Panc1 (cell line): Measurements from ENCODE around the gene CNRIP1. TPM values are rescaled to one million over a fixed set of nuclear protein-coding genes. Genes with fewer than 3 reads are reported as not detected.

Experiments
- ATAC-seq: fragments of 200-7000 bp; cut with Tn5 transposase; 2 replicates; pipeline ENCODE4 v1.9.1; 2020; ENCODE audit warnings: mild to moderate bottlenecking, moderate library complexity
- BruUV-seq: library from RNA; stranded (reverse); fragments of 400-500 nt; replicated peaks from 2 replicates; lab custom pipeline; 2021; lab: Mats Ljungman, UMichigan
- CTCF ChIA-PET: fragments of 300-600 bp; sonication (Branson Sonifier 250); formaldehyde crosslinking; loops from one replicate; lab custom pipeline; 2022; ENCODE audit warnings: antibody characterized with exemption; lab: Charles Lee
- POLR2A ChIA-PET: fragments of 300-600 bp; sonication (Branson Sonifier 250); formaldehyde crosslinking; loops from one replicate; lab custom pipeline; 2022; ENCODE audit warnings: antibody characterized with exemption; lab: Charles Lee
- DNase-seq: peaks from one replicate; pipeline ENCODE4 v3.0.0-alpha.2; 2010; ENCODE audit warnings: low read depth, low spot score
- H3K27ac ChIP-seq: 2 replicates; pipeline ENCODE4 v1.5.1; 2011; ENCODE audit warnings: mild to moderate bottlenecking, low read length, inconsistent platforms
- H3K27me3 ChIP-seq: fragments of 200-500 bp; sonication (Bioruptor generic); 2 replicates; pipeline ENCODE4 v1.6.0; 2014; ENCODE audit warnings: low read length, inconsistent platforms; ENCODE audit not compliant: control insufficient read depth, insufficient read depth
- H3K36me3 ChIP-seq: fragments of 200-500 bp; sonication (Bioruptor generic); 2 replicates; pipeline ENCODE4 v1.5.1; 2014; ENCODE audit warnings: inconsistent platforms, mild to moderate bottlenecking, low read length, moderate library complexity; ENCODE audit not compliant: control insufficient read depth, insufficient read depth
- H3K4me1 ChIP-seq: 2 replicates; pipeline ENCODE4 v1.5.1; 2011; ENCODE audit warnings: inconsistent platforms, mild to moderate bottlenecking, low read length, moderate library complexity; ENCODE audit not compliant: control insufficient read depth, insufficient read depth
- H3K4me3 ChIP-seq, 2 experiments: 2 replicates each; pipeline ENCODE4 v1.5.1; 2011 to 2012; ENCODE audit warnings: low read depth in 2 of 2, low read length in 2 of 2, mild to moderate bottlenecking in 2 of 2, inconsistent platforms in 1 of 2, moderate library complexity in 1 of 2
- H3K9me3 ChIP-seq: fragments of 200-500 bp; sonication (Bioruptor generic); 2 replicates; pipeline ENCODE4 v1.5.1; 2014; ENCODE audit warnings: low read depth, mild to moderate bottlenecking, inconsistent platforms, low read length, moderate library complexity; ENCODE audit not compliant: control insufficient read depth, insufficient read depth
- POLR2AphosphoS5 ChIP-seq: IDR thresholded peaks from 2 replicates; pipeline ENCODE4 v1.6.1; 2012; ENCODE audit warnings: mild to moderate bottlenecking, low read depth, low read length, moderate library complexity
- SIN3A ChIP-seq: IDR thresholded peaks from 2 replicates; pipeline ENCODE4 v1.6.1; 2012; ENCODE audit warnings: low read depth, mild to moderate bottlenecking, low read length, moderate library complexity, borderline replicate concordance; ENCODE audit not compliant: insufficient read depth
- TCF7L2 ChIP-seq: IDR thresholded peaks from 2 replicates; pipeline ENCODE4 v1.6.1; 2011; ENCODE audit warnings: mild to moderate bottlenecking, low read depth, low read length, inconsistent platforms
- in situ Hi-C: cut with HindIII; loops from 2 replicates; pipeline ENCODE4 v1.10.0; 2016; ENCODE audit warnings: low sequenced_read_pairs, low pct_unique_long_range_greater_than_20kb
- intact Hi-C: fragments of 100-400 bp; cut with micrococcal nuclease; formaldehyde crosslinking; loops from one replicate; pipeline ENCODE4 v1.10.0; 2022; ENCODE audit not compliant: unreplicated experiment
- total RNA-seq: library from RNA; stranded (reverse); gene quantifications from one replicate; pipeline ENCODE4 v1.2.1, GENCODE V29; 2021; ENCODE audit not compliant: unreplicated experiment
- TF ChIP-seq, protein P1 (sequence below), 2 experiments: IDR thresholded peaks; 2 replicates each; pipeline ENCODE4 v1.6.1; 2011 to 2012; ENCODE audit warnings: low read depth in 2 of 2, control low read depth in 1 of 2, low read length in 1 of 2, mild to moderate bottlenecking in 1 of 2, moderate library complexity in 1 of 2; ENCODE audit not compliant: insufficient read depth in 1 of 2
- TF ChIP-seq, protein P2 (sequence below): fragments of 450-650 bp; IDR thresholded peaks from 2 replicates; pipeline ENCODE4 v1.5.1; 2017; ENCODE audit warnings: mild to moderate bottlenecking

CNRIP1 gene
- total RNA-seq, 1 experiment from 2014 or later = not detected

DNA sequence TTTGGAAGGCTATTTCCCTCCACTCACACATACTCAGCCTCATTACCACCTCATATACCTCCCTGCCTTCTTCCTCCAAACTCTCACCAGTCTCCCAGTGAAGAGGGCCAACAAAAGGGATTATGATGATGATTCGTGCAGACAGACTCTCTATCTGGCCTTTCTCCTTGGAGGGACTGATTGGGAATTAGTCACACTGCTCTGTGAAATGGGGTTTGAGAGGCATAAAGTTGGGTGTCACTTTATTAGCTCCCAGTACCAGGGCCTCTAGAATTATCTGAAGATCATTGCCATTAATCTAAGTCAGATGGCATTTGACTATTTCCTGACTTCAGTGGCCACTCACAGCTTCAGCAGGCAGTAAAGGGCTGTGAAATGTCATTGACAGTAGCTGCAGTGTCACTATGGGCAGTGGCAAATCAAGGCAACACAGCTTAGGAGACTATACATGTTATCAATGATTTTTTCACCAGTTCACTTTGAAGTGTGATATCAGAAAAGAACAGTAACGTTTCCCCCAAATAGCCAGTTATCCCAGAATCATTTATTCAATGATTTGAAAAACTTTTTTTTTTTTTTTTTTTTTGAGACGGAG, 17.4 kb downstream of the CNRIP1 start:
- Histone ChIP-seq H3K36me3 (no peaks in the 10 kb centered on the region), H3K27me3 (no peaks in the 10 kb centered on the region), H3K4me1 (no peaks in the 10 kb centered on the region), H3K4me3 (no peak overlapping the region), H3K9me3 (no peaks in the 10 kb centered on the region), H3K27ac (no peak overlapping the region)
- ATAC-seq = no peak
- ChIA-PET CTCF (no interaction called here), POLR2A (no interaction called here)
- intact Hi-C loops = no loop called here
- in situ Hi-C loops = no loop called here
- no TSS peak for BruUV-seq
- TF ChIP-seq, protein P1, sequence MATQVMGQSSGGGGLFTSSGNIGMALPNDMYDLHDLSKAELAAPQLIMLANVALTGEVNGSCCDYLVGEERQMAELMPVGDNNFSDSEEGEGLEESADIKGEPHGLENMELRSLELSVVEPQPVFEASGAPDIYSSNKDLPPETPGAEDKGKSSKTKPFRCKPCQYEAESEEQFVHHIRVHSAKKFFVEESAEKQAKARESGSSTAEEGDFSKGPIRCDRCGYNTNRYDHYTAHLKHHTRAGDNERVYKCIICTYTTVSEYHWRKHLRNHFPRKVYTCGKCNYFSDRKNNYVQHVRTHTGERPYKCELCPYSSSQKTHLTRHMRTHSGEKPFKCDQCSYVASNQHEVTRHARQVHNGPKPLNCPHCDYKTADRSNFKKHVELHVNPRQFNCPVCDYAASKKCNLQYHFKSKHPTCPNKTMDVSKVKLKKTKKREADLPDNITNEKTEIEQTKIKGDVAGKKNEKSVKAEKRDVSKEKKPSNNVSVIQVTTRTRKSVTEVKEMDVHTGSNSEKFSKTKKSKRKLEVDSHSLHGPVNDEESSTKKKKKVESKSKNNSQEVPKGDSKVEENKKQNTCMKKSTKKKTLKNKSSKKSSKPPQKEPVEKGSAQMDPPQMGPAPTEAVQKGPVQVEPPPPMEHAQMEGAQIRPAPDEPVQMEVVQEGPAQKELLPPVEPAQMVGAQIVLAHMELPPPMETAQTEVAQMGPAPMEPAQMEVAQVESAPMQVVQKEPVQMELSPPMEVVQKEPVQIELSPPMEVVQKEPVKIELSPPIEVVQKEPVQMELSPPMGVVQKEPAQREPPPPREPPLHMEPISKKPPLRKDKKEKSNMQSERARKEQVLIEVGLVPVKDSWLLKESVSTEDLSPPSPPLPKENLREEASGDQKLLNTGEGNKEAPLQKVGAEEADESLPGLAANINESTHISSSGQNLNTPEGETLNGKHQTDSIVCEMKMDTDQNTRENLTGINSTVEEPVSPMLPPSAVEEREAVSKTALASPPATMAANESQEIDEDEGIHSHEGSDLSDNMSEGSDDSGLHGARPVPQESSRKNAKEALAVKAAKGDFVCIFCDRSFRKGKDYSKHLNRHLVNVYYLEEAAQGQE (IDR thresholded peaks at IDR 0.05; ENCODE audit: insufficient read depth in 1 of 2, low read depth in 2 of 2, low read length in 1 of 2) = no peak
- TF ChIP-seq SIN3A (no peak), POLR2AphosphoS5 (no peak), TCF7L2 (no peak)
- TF ChIP-seq, protein P2, sequence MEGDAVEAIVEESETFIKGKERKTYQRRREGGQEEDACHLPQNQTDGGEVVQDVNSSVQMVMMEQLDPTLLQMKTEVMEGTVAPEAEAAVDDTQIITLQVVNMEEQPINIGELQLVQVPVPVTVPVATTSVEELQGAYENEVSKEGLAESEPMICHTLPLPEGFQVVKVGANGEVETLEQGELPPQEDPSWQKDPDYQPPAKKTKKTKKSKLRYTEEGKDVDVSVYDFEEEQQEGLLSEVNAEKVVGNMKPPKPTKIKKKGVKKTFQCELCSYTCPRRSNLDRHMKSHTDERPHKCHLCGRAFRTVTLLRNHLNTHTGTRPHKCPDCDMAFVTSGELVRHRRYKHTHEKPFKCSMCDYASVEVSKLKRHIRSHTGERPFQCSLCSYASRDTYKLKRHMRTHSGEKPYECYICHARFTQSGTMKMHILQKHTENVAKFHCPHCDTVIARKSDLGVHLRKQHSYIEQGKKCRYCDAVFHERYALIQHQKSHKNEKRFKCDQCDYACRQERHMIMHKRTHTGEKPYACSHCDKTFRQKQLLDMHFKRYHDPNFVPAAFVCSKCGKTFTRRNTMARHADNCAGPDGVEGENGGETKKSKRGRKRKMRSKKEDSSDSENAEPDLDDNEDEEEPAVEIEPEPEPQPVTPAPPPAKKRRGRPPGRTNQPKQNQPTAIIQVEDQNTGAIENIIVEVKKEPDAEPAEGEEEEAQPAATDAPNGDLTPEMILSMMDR = no peak
- no peak for DNase-seq

DNA sequence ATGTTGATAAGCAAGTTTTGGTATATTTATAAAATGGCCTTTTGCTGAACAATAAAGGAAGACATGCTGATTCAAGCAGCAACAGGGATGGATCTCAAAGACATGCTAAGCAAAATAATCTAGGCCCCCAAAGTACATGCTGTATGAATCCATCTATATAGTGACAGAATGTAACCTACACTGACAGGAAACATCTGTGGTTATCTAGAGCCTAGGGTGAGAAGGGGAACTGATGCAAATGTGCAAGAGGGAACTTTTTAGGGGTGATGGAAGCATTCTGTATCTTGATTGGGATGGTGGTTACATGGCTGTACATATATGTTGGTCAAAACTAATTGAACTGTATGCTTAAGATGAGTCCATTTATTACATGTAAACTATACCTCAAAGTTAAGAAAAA, 24.2 kb downstream of the CNRIP1 start:
- H3K9me3 ChIP-seq = no peaks in the 10 kb centered on the region
- no peak overlapping the region for H3K4me3 ChIP-seq
- in situ Hi-C loops (no loop called here), intact Hi-C loops (no loop called here)
- TF ChIP-seq TCF7L2 = no peak
- no peak for TF ChIP-seq SIN3A
- TF ChIP-seq POLR2AphosphoS5 = no peak
- TF ChIP-seq, protein P1 (IDR thresholded peaks at IDR 0.05; ENCODE audit: insufficient read depth in 1 of 2, low read depth in 2 of 2, low read length in 1 of 2) = no peak
- TF ChIP-seq, protein P2 = no peak
- ChIA-PET POLR2A (no interaction called here), CTCF (no interaction called here)
- no peaks in the 10 kb centered on the region for H3K36me3 ChIP-seq
- ATAC-seq (no peak), DNase-seq (no peak)
- no TSS peak for BruUV-seq
- no peak overlapping the region for H3K27ac ChIP-seq
- H3K4me1 ChIP-seq = no peaks in the 10 kb centered on the region
- no peaks in the 10 kb centered on the region for H3K27me3 ChIP-seq
